ENCODE measurements around the gene LTBP1. TPM values are rescaled to one million over a fixed set of nuclear protein-coding genes. Genes with fewer than 3 reads are reported as not detected.

The LTBP1 gene
- total RNA-seq, 1 experiment from 2014 or later: 28.5 TPM

DNA sequence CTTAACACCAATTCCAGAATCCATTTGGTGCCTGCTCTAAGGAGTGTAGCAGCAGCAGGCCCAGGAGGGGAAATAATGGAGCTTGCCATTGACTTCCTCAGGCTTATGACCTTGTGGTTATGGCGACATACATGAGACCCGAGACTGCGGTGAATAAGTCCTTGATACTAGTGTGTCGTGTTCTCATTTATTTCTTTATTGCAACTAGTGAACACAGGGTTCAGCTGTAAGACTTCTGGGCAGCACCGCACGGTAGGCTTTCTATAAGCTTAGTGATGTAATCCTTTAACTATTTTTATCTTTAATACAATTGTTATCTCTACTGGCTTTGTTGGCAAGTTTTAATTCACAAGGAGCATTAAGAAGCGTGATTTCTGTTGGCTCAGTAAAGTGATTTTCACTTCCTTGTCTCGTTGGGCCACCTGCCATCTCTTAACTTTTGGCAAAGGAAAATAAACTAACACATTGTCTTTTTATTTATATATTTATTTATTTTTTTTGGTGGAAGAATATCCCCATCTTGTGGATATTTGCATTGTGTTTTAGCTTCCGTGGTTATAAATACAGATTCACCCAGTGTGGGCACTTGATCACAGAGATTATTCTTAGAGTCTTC is 139.8 kb downstream of the LTBP1 start:
- Histone ChIP-seq H3K9ac (ENCODE audit: extremely low read depth, insufficient read length, low read length) (no peak overlapping the region), H3K4me2 (ENCODE audit: insufficient read depth, insufficient read length, low read length) (no peak overlapping the region), H3K18ac (ENCODE audit: insufficient read length, low read depth, low read length) (no peak overlapping the region), H3T11ph (ENCODE audit: low read length) (no peak overlapping the region), H4K20me1 (ENCODE audit: control insufficient read depth, insufficient read depth, insufficient read length) (no peaks in the 10 kb centered on the region), H3K27me3 (ENCODE audit: insufficient read depth, low read length) (peaks cover 4% of the 10 kb centered on the region; the same call in 1 of the 2 replicates), H3K79me2 (ENCODE audit: insufficient read depth, low read length) (no peaks in the 10 kb centered on the region), H3K9me3 (ENCODE audit: control insufficient read depth, low read depth, low read length) (no peaks in the 10 kb centered on the region), H3K4ac (ENCODE audit: low read depth, low read length) (no peak overlapping the region), H3K4me1 (ENCODE audit: insufficient read depth, low read length) (no peaks in the 10 kb centered on the region), H3K23ac (ENCODE audit: insufficient read length, low read depth, low read length) (no peak overlapping the region), H2BK20ac (ENCODE audit: low read depth, low read length, poor library complexity, severe bottlenecking) (no peak overlapping the region), H2BK5ac (ENCODE audit: insufficient read length, low read length) (no peak overlapping the region), H4K91ac (ENCODE audit: insufficient read length, low read depth, low read length) (no peak overlapping the region), H3K14ac (ENCODE audit: insufficient read depth, low read length) (no peak overlapping the region), H3K56ac (ENCODE audit: insufficient read length, low read depth, low read length) (no peak overlapping the region), H3K23me2 (ENCODE audit: insufficient read length, low read depth, low read length, poor library complexity, severe bottlenecking) (no peaks in the 10 kb centered on the region), H3K27ac (ENCODE audit: insufficient read length, low read depth, low read length) (no peak overlapping the region), H2AFZ (ENCODE audit: low read length) (no peak overlapping the region), H4K5ac (ENCODE audit: insufficient read length, low read depth, low read length) (no peak overlapping the region), H2AK5ac (ENCODE audit: insufficient read length, low read length) (no peak overlapping the region), H2BK120ac (ENCODE audit: low read depth, low read length, poor library complexity, severe bottlenecking) (no peak overlapping the region), H3K79me1 (ENCODE audit: insufficient read depth, low read depth, low read length, poor library complexity, severe bottlenecking) (no peaks in the 10 kb centered on the region), H2BK12ac (ENCODE audit: insufficient read length, low read depth, low read length) (no peak overlapping the region), H2BK15ac (ENCODE audit: low read depth, low read length) (no peak overlapping the region), H4K8ac (replicated peaks; ENCODE audit: insufficient read length, low read depth, low read length) (no peak overlapping the region)
- Mint-ChIP-seq H3K4me1 (peaks cover 9 to 15% of the 10 kb centered on the region in 2 experiments), H3K27me3 (ENCODE audit: low read depth) (peaks cover 42% of the 10 kb centered on the region), H3K9me3 (no peaks in the 10 kb centered on the region), H3K27ac (no peak overlapping the region), H3K4me3 (no peak overlapping the region), H3K36me3 (ENCODE audit: insufficient read depth in 1 of 3, low read depth in 3 of 3) (peaks cover 0 to 6% (median 0%) of the 10 kb centered on the region in 3 experiments; a peak in 3 of 7 replicates)
- WGBS (ENCODE audit: extremely low coverage, insufficient read length, low lambda C conversion rate): no CpG with 5 or more reads among the region's 9 CpGs
- no peak for DNase-seq
- TF ChIP-seq, protein P1, sequence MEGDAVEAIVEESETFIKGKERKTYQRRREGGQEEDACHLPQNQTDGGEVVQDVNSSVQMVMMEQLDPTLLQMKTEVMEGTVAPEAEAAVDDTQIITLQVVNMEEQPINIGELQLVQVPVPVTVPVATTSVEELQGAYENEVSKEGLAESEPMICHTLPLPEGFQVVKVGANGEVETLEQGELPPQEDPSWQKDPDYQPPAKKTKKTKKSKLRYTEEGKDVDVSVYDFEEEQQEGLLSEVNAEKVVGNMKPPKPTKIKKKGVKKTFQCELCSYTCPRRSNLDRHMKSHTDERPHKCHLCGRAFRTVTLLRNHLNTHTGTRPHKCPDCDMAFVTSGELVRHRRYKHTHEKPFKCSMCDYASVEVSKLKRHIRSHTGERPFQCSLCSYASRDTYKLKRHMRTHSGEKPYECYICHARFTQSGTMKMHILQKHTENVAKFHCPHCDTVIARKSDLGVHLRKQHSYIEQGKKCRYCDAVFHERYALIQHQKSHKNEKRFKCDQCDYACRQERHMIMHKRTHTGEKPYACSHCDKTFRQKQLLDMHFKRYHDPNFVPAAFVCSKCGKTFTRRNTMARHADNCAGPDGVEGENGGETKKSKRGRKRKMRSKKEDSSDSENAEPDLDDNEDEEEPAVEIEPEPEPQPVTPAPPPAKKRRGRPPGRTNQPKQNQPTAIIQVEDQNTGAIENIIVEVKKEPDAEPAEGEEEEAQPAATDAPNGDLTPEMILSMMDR (conservative IDR thresholded peaks at IDR 0.05): no peak
